ENCODE measurements around the gene GNG13.

The GNG13 gene

DNA sequence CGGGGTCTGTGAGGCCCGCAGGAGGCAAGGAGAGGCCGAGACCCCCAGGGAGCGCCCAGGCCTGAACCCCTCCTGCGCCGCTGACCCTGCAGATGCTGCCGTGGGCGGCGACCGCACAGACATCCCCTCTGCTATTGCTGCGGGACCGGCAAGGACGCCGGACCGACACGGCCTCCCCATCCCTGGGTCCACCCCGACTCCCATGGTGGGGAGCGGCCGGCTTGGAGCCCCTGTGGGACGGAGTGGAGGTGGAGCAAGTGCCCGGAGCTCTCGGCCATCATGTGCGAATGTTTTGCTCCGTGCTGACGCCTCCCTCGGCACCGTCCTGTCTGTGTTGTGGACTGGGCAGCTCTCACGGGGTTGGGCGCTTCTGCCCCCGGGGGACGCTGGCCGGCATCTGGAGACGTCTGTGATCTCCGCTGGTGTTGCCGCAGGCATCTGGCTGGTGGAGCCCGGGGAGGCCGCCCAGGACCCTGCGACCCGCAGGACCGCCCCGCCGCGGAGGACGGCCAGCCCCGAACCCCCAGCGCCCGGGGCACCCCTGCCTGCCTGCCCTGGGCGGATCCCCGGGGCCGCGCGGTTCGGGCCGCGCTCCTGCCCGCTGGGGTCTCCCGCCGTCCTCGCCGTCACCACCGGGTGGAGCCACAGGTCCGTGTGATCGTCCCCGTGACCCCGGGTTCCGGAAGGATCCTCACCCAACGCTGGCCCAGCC, 12.8 kb upstream of the GNG13 start:
- peak; percentile 42 for DNase-seq

DNA sequence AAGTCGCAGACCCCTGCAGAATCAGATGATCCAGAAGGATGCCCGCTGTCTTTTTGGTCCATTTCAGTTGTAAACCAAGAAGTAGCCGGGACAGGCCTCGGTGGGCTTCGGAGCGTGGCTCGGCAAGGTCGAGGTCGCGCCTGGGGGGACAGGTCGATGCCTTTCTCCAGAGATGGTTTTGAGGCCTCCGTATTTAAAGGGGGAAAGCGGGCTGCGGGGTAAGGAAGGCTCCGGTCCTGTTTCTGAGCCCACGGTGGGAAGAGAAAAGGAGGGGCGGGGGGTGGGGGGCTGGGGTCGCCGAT, 7.5 kb upstream of the GNG13 start:
- DNase-seq, result no peak

DNA sequence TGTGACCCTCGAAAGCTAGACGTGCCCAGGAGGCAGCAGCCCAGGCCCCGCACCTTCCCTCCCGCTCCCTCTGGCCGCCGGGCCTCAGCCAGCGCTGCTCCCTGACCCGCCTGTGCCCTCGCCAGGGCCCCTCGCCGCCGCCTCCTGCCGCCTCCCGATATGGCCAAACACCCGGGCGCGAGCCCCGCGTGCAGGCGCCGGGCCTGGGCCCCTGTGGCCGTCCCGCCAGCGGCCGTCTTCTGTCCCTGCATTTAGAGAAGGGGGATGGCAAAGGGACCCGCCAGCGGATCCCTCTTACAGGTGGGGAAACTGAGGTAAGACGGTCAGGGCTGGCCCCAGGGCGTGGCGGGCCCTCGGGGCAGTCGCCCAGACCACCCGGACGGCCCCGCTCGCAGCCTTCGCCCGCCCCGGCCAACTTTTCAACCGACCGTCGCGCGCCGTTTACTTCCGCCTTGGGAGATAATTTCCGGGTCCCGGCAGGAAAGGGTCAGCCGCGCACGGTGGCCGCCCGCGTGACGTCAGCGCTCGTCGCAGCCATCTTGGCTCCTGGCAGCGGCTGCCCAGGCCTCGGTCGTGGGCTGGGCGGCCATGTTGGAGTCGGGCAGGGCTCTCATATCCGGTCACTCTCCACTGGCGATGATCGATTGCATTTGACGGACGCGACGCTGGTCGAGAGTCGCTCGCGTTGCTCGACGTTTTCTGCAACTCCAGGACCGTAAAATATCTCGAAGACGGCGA, 7.0 kb upstream of the GNG13 start:
- peak; percentile 21 for DNase-seq

DNA sequence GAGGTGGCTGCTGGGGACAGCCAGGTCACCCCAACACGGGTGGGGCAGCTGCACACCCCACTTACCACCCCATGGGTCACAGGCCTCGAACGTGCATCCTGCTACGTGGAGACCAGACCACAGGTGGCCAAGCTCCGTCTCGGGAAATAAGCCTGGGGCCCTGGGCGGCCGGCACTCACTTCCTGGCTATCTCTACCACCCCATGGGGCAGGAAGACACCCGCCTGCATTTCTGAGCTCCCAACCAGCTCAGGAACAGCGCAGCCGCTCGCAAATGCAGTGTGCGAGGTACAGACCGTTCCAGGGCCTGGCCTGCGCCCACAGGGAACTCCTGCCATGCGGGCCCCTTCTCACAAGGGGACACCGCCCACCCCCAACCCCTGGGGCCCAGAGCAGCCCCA, 4.9 kb upstream of the GNG13 start:
- DNase-seq, result no peak

DNA sequence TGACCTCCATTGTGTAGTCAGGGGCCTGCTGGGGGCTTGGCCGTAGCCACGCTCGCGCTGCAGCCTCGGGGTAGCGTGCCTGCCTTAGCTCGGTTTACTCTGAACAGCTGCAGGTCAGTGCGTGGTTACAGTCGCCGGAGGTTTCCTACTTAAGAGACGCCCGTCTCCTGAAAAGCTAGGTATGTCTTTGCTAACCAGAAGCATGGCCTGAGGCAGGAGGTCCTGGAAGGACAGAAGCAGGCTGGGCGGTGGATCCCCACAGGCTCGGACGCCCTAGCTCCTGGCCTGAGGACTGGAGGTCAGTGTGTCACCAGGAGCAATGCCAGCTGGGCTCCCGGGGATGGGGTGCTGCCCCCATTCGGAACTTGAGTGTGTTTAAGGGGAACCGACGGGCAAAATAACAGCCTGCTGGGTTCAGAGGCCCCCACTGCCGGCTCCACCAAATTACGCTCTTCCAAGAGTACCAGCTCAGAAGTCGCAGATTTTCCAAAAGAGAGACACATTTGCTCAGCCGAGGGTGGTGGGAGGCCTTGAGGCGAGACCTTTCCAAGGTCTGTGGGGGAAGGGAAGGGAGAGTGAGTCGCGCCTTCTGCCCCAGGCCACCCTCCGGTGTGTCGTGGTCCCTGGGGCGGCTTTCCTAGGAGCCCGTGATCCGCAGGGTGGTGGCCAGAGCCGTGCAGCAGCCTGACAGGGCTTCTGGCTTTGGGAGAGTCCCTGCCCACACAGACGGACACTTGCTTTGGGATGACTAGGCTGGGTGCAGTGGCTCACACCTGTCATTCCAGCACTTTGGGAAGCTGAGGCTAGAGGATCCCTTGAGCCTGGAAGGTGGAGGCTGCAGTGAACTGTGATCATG, 3.9 kb upstream of the GNG13 start:
- no peak for DNase-seq

DNA sequence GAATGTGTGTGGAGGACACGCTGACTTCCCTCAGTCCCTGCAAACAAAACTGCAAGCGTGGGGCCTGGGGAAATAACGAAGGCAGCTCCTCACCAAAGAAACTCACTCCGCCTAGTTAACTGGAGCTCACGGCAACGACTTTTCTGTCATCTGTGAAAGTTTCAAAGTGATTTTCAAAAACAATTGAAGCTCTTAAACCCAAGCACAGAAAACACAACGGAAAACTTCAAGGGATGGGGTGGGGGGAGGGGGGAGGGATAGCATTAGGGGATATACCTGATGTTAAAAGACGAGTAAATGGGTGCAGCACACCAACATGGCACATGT, 3.2 kb upstream of the GNG13 start:
- DNase-seq, result no peak

DNA sequence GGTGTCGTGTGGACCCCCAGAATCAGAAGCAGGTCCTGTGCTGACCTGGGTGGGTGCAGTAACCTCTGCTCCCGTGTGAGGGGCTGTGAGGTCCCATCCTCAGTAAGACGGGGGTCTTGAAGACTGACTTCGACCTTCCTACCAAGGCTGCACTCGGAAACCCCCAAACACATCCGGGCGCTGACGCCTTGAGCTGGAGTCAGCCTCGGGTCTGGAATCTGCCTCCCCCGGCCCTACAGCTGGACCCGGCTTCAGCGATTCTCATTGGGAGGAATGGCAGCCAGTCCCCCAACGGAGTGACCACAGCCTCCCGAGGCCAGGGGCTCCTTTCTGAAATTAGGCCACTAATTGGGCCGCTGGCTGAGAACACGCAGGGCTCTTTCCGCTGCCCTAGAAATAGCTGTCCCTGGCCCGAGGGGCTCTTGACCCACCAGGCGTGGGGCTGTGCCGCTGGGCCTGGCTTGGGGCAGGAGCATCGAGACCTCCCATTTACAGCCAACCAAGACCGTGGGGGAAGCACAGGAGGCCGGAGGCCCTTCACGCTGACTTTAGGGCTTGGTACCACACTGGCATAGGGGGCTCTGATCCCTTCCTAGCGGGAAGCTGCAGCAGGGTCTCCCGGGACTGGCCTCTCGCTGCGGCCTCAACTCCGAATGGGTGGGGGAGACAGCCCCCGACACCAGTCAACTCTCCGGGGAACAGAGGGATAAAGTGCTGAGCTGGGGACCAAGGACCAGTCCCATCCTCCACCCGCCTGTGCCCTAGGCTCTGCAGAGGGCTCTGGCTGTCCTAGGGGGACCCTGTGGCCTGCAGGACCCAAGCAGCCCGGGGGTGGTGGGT, 2.6 kb upstream of the GNG13 start:
- DNase-seq, result no peak

DNA sequence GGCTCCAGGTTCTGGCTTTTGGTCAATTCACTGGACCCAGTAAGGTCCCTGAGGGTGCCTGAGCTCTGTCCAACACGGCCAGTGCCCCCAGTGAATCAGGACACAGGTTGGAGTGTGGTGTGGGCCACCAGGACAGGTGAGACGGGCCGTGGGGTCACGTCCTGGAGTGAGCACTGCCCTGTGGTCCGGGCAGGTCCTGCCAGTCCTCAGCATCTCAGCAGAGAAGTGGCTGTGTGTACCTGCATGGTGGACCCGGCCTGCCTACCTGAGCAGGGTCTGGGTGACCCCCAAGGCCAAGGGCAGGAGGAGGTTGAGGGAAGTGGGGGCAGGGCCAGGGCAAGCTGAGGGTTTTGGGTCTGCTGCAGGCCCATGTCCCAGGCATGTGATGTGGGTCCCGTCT, 1.9 kb upstream of the GNG13 start:
- no peak for DNase-seq

DNA sequence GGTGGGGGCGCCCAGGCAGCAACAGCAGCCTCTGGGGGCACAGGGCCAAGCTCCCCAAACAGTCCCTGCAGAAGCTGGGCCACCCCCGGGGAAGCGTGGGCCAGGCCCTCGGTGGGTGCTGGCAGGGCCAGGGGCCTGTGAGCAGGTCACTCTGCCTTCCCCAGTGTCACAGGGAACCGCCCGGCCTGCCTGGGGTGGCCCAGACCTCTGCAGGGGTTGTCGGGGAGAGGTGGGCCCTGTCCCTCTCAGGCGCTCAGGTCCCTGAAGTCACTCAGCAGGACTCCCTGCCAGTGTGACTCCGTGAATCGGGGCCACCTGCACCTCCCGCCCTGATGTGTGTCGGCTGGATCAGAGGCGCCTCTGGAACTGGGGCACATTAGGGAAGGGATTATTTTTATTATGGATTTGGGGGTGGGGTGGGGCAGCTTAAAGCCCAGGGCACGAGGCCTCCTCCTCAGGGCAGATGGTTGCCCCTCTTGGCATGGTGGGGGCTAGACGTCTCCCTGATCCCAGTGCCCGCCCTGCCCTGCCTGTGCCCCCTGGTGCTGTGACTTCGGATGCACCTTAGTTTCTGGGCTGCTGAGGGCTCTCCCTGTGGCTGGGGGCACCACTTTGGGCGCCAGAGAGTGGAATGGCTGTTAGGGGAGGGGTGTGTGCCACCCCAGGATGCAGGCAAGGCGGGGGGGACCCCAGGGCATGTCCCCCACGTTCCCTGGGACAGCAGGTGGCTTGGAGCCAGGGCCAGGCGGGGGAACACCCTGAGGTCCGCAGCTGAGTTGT, 1.2 kb upstream of the GNG13 start:
- no peak for DNase-seq

DNA sequence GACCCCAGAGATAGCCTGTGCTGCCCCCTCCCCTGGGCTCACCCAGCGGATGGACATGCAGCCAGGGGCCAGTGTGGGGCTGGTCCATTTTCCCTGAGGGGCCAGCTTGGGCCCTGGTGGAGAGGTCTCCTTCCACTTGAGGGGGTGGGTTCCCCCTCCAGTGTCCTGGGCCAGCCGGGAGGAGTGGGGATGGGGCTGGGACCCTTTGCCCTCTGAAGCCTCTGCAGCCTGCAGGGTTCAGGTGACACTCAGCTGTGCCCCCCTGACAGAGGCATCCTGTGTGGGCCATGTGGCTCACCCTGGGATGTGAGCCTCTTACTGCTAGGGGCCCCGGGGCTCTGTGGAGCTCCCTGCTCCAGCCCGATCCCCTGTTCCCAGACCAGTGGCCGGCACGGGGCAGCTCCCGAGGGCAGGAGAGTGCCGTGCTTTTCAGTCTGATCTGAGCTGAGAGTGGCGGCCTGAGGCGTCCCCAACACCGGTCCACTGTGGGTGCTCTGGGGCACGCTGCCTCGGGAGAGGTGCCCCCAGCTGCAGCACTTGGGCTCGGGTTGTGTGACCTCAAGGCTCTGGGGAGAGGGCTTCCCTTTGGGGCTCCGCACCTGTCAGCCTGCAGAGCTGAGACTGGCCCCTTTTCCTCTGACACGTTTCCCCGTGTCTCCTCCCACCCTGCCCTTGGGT, 439 bp upstream of the GNG13 start:
- no peak for DNase-seq

DNA sequence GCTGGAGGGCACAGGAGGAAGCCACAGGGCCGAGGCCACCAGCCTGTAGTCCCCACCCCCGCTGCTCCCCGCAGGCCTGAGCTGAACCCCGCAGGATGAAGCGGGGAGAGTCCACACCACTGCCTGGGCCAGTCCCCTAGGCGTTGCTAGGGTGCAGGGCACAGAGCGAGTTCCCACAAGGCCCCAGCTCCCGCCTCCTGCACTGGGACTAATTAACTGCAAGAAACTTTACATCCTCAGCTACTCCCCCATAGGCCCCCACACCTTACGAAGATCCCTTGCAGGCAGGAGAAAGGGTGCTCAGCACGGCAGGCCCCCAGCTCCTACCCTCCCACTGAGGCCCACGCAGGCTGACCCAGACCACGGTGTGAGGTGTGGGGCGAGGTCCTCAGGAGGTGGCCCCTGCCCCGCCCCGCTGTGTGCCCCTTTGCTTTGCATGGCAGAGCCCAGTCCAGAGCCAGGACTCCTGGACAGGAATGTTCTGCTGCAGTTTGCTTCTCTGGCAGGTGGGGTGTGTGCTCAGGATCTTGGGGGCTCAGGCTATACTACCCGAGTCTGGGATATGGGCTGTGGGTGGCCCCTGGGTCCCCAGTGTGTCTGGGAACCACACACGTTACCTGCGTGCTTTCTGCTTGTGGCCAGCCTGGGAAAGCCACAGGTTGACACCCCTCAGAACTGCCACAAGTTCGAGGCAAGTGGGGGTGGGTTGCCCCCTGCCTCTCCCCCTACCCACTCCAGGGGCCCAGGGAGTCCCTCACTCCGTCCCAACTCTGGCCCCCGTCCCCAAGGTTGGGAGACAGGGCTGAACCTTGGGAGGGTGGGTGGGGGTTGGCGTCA, 1.2 kb downstream of the GNG13 start:
- DNase-seq, result no peak

DNA sequence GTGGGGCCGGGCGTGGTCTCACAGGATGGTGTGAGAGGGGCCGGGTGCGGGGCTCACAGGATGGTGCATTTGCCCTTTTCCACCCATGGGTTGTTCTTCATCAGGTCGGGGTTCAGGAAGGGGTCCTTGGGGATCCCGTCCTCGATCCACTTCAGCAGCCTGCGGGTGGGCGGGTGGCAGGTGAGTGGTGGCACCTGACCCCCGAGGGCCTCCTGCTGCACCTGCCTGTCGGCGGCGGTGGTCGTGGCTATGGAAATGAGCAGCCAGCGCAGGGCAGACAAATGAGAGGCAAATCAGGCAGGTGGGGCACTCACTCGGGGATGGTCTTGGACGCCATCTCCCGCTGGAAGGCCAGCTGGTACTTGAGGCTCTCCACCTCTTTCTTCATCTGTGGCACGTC, 1.9 kb downstream of the GNG13 start:
- no peak for DNase-seq

DNA sequence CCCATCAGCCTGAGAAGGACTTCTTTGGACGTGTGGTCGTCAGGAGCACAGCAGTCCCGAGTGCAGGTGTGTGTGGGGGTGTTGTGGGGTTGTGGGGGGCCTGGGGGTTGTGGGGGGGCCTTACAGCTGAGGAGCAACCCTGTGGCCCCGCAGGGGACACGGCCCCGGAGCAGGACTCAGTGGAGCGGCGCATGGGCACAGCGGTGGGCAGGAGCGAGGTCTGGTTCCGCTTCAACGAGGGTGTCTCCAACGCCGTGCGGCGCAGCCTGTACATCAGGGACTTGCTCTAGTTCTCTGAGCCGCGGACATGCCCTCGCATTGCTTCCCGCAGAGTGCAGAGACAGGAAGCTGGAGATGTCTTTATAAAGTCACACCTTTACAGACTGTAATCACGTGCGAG, 2.8 kb downstream of the GNG13 start:
- no peak for DNase-seq

DNA sequence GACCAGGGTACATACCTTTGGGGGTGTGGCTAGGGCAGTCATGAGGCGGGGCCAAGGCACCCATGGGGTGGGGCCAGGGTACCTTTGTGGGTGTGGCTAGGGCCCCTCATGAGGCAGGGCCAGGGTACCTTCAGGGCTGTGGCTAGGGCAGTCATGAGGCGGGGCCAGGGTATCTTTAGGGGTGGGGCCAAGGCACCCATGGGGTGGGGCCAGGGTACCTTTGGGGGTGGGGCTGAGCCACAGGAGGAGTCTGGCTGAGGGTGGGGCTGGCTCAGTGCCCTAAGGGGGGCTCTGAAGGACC, 3.5 kb downstream of the GNG13 start:
- DNase-seq, result no peak

DNA sequence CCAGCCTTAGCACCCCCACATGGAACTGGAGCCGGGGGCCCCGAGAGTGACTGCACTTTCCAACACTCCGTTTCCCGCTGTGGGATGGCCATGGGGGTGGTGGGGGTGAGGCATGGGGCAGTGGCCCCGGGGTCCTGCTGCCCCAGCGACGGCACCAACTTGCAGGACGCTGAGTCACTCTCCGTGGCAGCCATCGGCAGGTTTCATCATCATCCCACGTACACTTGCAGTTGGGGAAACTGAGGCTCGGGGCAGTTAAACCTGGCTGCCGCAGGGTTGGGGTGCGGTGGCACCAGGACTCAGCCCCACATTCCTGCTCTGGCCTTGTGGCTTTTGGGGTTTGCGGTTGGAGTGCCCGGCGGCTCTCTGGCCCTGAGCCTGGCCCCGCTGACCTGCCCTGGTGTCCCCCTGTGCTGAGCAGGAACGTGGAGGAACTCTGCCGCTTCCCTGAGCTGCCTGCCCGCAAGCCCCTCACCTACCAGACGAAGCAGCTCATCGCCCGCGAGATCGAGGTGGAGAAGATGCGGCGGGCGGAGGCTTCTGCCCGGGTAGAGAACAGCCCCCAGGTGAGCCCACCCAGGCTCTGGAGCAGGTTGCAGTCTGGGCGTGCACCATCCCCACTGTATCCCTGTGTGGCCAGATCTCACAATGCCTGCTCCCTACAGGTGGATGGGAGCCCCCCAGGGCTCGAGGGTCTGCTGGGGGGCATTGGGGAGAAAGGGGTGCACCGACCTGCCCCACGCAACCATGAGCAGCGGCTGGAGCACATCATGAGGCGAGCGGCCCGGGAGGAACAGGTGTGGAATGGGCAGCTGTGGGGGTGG, 4.0 kb downstream of the GNG13 start:
- no peak for DNase-seq

DNA sequence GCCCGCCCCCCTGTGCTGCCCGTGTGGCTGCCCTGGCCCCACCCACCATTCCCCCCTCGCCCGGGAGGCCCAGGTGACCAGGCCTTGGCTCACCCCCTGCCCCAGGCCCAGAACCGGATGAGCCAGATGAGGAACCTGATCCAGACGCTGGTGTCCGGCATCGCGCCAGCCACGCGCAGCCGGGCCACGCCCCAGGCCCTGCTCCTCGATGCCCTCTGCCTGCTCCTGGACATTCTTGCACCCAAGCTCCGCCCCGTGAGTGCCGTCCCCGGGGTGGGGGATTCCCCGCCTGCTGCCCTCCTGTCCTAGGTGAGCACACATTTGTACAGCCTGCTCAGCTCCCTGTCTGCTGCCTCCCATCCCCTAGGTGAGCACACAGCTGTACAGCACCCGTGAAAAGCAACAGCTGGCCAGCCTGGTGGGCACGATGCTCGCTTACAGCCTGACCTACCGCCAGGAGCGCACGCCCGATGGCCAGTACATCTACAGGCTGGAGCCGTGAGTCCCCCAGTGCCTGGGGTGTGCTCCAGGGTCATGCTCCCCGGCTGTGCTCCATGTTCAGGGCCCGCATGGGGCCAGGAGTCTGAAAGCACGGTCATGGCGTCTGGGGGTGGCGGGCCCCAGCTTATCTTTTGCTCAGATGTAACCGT, 4.8 kb downstream of the GNG13 start:
- DNase-seq, result no peak

DNA sequence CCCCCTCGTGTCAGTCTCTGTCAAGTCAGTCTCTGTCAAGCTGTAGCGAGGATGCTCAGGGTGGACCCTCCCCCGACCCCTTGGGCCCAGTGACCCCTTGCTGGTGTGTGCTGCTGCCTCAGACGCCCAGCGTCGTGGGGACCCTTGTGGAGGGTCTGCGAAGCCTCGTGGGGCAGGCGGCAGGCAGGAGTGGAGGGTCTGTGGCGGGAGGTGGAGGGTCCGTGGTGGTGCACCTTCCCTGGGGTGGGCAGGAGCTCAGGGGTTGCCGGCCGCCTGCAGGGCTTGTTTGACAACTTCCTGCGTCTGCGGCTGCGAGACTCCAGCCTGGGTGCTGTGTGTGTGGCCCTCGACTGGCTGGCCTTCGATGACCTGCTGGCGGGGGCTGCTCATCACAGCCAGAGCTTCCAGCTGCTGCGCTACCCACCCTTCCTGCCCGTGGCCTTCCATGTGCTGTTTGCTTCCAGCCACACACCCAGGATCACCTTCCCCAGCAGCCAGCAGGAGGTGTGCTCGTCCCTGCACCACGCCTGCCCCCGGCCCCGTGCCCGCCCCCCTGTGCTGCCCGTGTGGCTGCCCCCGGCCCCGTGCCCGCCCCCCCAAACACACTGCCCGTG, 5.6 kb downstream of the GNG13 start:
- DNase-seq, result no peak

DNA sequence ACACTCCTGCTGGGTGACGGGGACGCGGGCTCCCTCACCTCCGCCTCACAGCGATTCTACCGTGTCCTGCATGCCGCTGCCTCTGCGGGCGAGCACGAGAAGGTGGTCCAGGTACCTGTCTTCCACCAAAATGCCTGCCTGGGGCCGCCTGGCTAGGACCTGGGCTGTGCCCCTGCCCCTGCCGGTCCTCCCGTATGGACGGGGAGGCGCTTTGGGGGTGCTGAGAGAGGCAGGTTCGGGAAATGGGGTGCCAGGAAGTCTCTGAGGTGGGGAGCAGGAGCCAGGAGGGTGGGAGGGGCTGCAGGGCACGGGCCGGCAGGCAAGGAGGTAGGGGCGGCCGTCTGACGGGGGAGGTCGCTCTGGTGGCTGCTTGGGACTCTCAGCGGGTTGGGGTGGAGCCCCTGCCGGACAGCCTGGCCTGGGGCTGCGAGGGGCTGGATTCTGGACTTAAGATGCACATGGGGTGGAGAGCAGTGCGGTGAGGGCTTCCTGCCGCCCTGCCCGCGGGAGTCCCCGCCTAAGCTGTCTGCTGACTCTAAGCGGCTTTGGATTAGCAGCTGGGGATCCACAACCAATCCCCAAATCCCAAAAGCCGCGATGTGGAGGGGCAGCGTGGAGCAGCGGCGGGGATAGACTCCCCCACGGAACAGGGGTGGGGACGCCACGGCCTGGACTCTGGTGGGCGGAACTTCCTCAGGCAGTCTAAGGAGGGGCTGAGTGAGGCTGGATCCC, 6.3 kb downstream of the GNG13 start:
- DNase-seq, result no peak

Data from DMS79 treated with DMSO at 0.1 percent for 48 hours (cell line).